A549 (cell line): ENCODE measurements around the gene ATXN7. TPM values are rescaled to one million over a fixed set of nuclear protein-coding genes. Genes with fewer than 3 reads are reported as not detected.

Source experiments
- ATAC-seq, 2 experiments: fragments of 200-7000 bp in 1 of 2; fragments of >200 bp in 1 of 2; cut with Nextera tagmentation in 1 of 2; cut with Tn5 transposase in 1 of 2; 3 replicates each; pipeline versions ENCODE4 v1.8.0 to v1.9.1; 2018 to 2020; ENCODE audit warnings: mild to moderate bottlenecking in 1 of 2, moderate library complexity in 1 of 2
- CTCF ChIA-PET: fragments of 300-600 bp; sonication (Branson Sonifier 250); formaldehyde crosslinking; extraction: SDS; loops from one replicate; lab custom pipeline; 2021; ENCODE audit warnings: antibody characterized with exemption, inconsistent platforms; lab: Yijun Ruan, JAX
- POLR2A ChIA-PET: fragments of 350-600 bp; formaldehyde crosslinking; extraction: SDS; loops from one replicate; lab custom pipeline; 2021; ENCODE audit warnings: antibody characterized with exemption, inconsistent platforms; lab: Yijun Ruan, JAX
- DNase-seq, 2 experiments: peaks; one replicate each; pipeline versions ENCODE4 v3.0.0 to v3.0.0-alpha.2; 2011 to 2016; ENCODE audit warnings: low read depth in 1 of 2, low spot score in 1 of 2
- FAIRE-seq: peaks from 2 replicates; lab custom pipeline; 2011; peaks lifted over from hg19 to GRCh38; lab: Jason Lieb, UNC
- H3K27ac ChIP-seq, 2 experiments: fragments of >200 bp; sonication (Bioruptor Twin); formaldehyde crosslinking; 3 replicates each; pipeline ENCODE4 v1.5.1; 2016 to 2017
- H3K4me1 ChIP-seq: fragments of >200 bp; sonication (Bioruptor Twin); formaldehyde crosslinking; 3 replicates; pipeline ENCODE4 v1.6.1; 2016
- H3K4me2 ChIP-seq: fragments of >200 bp; sonication (Bioruptor Twin); formaldehyde crosslinking; 3 replicates; pipeline ENCODE4 v1.6.1; 2016
- H3K4me3 ChIP-seq: fragments of >200 bp; sonication (Bioruptor Twin); formaldehyde crosslinking; 3 replicates; pipeline ENCODE4 v1.5.1; 2016
- H3K9me3 ChIP-seq: fragments of >200 bp; sonication (Bioruptor Twin); formaldehyde crosslinking; 3 replicates; pipeline ENCODE4 v1.6.1; 2016
- ATOH8 ChIP-seq: fragments of 250-450 bp; sonication (Bioruptor Pico); IDR thresholded peaks from 2 replicates; pipeline ENCODE4 v1.5.0; 2020; ENCODE audit warnings: low read depth, mild to moderate bottlenecking, moderate library complexity
- CBX2 ChIP-seq: fragments of 200-600 bp; sonication (generic); IDR thresholded peaks from 2 replicates; pipeline ENCODE4 v1.6.1; 2016; ENCODE audit warnings: low read depth, mild to moderate bottlenecking, borderline replicate concordance
- CBX8 ChIP-seq: fragments of 200-600 bp; sonication (generic); IDR thresholded peaks from 2 replicates; pipeline ENCODE4 v1.6.1; 2016
- CEBPB ChIP-seq, 2 experiments: fragments of >200 bp in 1 of 2; sonication (Bioruptor Twin) in 1 of 2; formaldehyde crosslinking in 1 of 2; IDR thresholded peaks; 2 replicates each; pipeline ENCODE4 v1.6.1; 2012 to 2016
- CHD2 ChIP-seq: fragments of 150-350 bp; IDR thresholded peaks from 2 replicates; pipeline ENCODE4 v1.6.1; 2014; ENCODE audit warnings: low read length; ENCODE audit not compliant: partially characterized antibody
- CHD4 ChIP-seq: fragments of 200-600 bp; sonication (generic); IDR thresholded peaks from 2 replicates; pipeline ENCODE4 v1.6.1; 2016; ENCODE audit warnings: antibody characterized with exemption, mild to moderate bottlenecking, borderline replicate concordance
- CTCF ChIP-seq: fragments of >200 bp; sonication (Bioruptor Twin); formaldehyde crosslinking; IDR thresholded peaks from 3 replicates; pipeline ENCODE4 v1.5.1; 2016
- E2F6 ChIP-seq: IDR thresholded peaks from 2 replicates; pipeline ENCODE4 v1.6.1; 2012; ENCODE audit warnings: low read depth, borderline replicate concordance
- EHF ChIP-seq: fragments of 250-450 bp; sonication (Bioruptor Pico); IDR thresholded peaks from 2 replicates; pipeline ENCODE4 v1.5.0; 2020; ENCODE audit warnings: mild to moderate bottlenecking
- EHMT2 ChIP-seq: fragments of 200-600 bp; sonication (generic); IDR thresholded peaks from 2 replicates; pipeline ENCODE4 v1.6.1; 2016; ENCODE audit warnings: antibody characterized with exemption, low read depth, mild to moderate bottlenecking, moderate library complexity
- ELK1 ChIP-seq: fragments of 150-350 bp; IDR thresholded peaks from 2 replicates; pipeline ENCODE4 v1.6.1; 2014; ENCODE audit warnings: low read depth, mild to moderate bottlenecking, low read length
- FOSB ChIP-seq: fragments of 250-450 bp; sonication (Bioruptor Pico); IDR thresholded peaks from 2 replicates; pipeline ENCODE4 v1.5.0; 2020; ENCODE audit warnings: mild to moderate bottlenecking, moderate library complexity
- FOXS1 ChIP-seq: fragments of 250-450 bp; sonication (Bioruptor Pico); IDR thresholded peaks from 2 replicates; pipeline ENCODE4 v1.5.0; 2020; ENCODE audit warnings: mild to moderate bottlenecking, moderate library complexity
- HEYL ChIP-seq: fragments of 250-450 bp; sonication (Bioruptor Pico); IDR thresholded peaks from 2 replicates; pipeline ENCODE4 v1.8.0; 2021; ENCODE audit warnings: mild to moderate bottlenecking, moderate library complexity
- HOXB5 ChIP-seq: fragments of 250-450 bp; sonication (Bioruptor Pico); IDR thresholded peaks from 2 replicates; pipeline ENCODE4 v1.5.0; 2020; ENCODE audit warnings: mild to moderate bottlenecking, moderate library complexity
- JUNB ChIP-seq: fragments of >200 bp; sonication (Bioruptor Twin); formaldehyde crosslinking; IDR thresholded peaks from 2 replicates; pipeline ENCODE4 v1.6.1; 2016
- MAZ ChIP-seq: fragments of 150-350 bp; IDR thresholded peaks from 2 replicates; pipeline ENCODE4 v1.6.1; 2014; ENCODE audit warnings: antibody characterized with exemption, low read depth, low read length, borderline replicate concordance
- MYC ChIP-seq: IDR thresholded peaks from 2 replicates; pipeline ENCODE4 v1.6.1; 2012; ENCODE audit warnings: mild to moderate bottlenecking, inconsistent platforms, low read length, improper control_type of control experiment, borderline replicate concordance
- PHF8 ChIP-seq: fragments of 200-600 bp; sonication (generic); IDR thresholded peaks from 2 replicates; pipeline ENCODE4 v1.6.1; 2016; ENCODE audit warnings: low read depth, mild to moderate bottlenecking, antibody characterized with exemption, moderate library complexity, borderline replicate concordance
- POLR2A ChIP-seq: IDR thresholded peaks from 2 replicates; pipeline ENCODE4 v1.6.1; 2012; ENCODE audit warnings: mild to moderate bottlenecking, low read length
- RNF2 ChIP-seq: fragments of 200-600 bp; sonication (generic); IDR thresholded peaks from 2 replicates; pipeline ENCODE4 v1.6.1; 2016; ENCODE audit warnings: low read depth, mild to moderate bottlenecking, antibody characterized with exemption, moderate library complexity, borderline replicate concordance
- SMC3 ChIP-seq: fragments of >200 bp; sonication (Bioruptor Twin); formaldehyde crosslinking; IDR thresholded peaks from 3 replicates; pipeline ENCODE4 v1.6.1; 2018; ENCODE audit warnings: inconsistent platforms
- TFCP2L1 ChIP-seq: fragments of 250-450 bp; sonication (Bioruptor Pico); IDR thresholded peaks from 2 replicates; pipeline ENCODE4 v1.5.0; 2021; ENCODE audit warnings: mild to moderate bottlenecking
- TP53 ChIP-seq: fragments of 250-450 bp; sonication (Bioruptor Pico); IDR thresholded peaks from 2 replicates; pipeline ENCODE4 v1.5.0; 2021; ENCODE audit warnings: mild to moderate bottlenecking, moderate library complexity
- WGBS: methylation state at CpG from one replicate; pipeline ENCODE4 v1.1.6; 2017; ENCODE audit errors: missing lambda C conversion rate; 5-methylcytosine and 5-hydroxymethylcytosine counted together
- polyA plus RNA-seq, 4 experiments: library from polyadenylated mRNA; depleted of rRNA in 3 of 4; stranded (reverse); fragments of >200 nt; fragmentation: RNase III in 1 of 4; extraction: RNeasy Plus Mini Kit Qiagen cat#74134 plus additional on column Dnase treatment in 1 of 4; gene quantifications; 2 replicates in 3 of 4; 3 replicates in 1 of 4; pipeline ENCODE4 v1.2.3, GENCODE V29; 2011 to 2017

ATXN7 gene
- polyA plus RNA-seq, 2 of the 4 experiments (the other 2 are of a cell fraction), result 5.4 to 7.3 TPM

GRCh38 chr3:64019879-64020278 is 156.2 kb downstream of the ATXN7 start:
- ChIA-PET POLR2A (no interaction called here), CTCF (interaction anchor here (1.2 to 1.5 kb wide), 3 partner anchors 11 to 466 kb away, joined by 3 to 4 read pairs (median 3); no protein-coding TSS in a partner anchor)
- FAIRE-seq (no peak), ATAC-seq (no peak), DNase-seq (no peak)
- no peaks in the 10 kb centered on the region for H3K9me3 ChIP-seq
- H3K27ac ChIP-seq, result no peak overlapping the region
- H3K4me3 ChIP-seq, result no peak overlapping the region
- TF ChIP-seq POLR2A (no peak), CHD2 (no peak), MYC (no peak), CTCF (no peak), E2F6 (no peak), HOXB5 (CRISPR knock-in tag) (no peak), PHF8 (no peak), RNF2 (no peak), ATOH8 (CRISPR knock-in tag) (no peak), EHMT2 (no peak), SMC3 (no peak), ELK1 (no peak), FOSB (CRISPR knock-in tag) (no peak), CEBPB (IDR thresholded peaks at IDR 0.05) (no peak), CHD4 (no peak), JUNB (no peak), CBX8 (no peak), TP53 (CRISPR knock-in tag) (no peak)
- WGBS, result 79% methylated on average over 2 of the region's 2 CpGs
- peaks cover 10% of the 10 kb centered on the region; the same call in 2 of the 3 replicates for H3K4me1 ChIP-seq
- no peak overlapping the region for H3K4me2 ChIP-seq

GRCh38 chr3:64021922-64022321 is 158.3 kb downstream of the ATXN7 start:
- no peak for ATAC-seq
- Histone ChIP-seq H3K4me2 (peak overlapping the region; percentile 88), H3K9me3 (no peaks in the 10 kb centered on the region), H3K4me1 (peaks cover 10% of the 10 kb centered on the region; the same call in 2 of the 3 replicates), H3K27ac (no peak overlapping the region; a peak in 1 of 6 replicates), H3K4me3 (peak overlapping the region; percentile 92)
- ChIA-PET POLR2A (no interaction called here), CTCF (interaction anchor here (1.9 to 3.3 kb wide), 3 partner anchors 8 to 202 kb away, joined by 5 to 15 read pairs (median 8); no protein-coding TSS in a partner anchor)
- DNase-seq, result no peak
- TF ChIP-seq MAZ (no peak), CHD4 (no peak), EHF (no peak), HEYL (CRISPR knock-in tag) (no peak), TFCP2L1 (no peak), FOXS1 (CRISPR knock-in tag) (no peak), CBX2 (no peak)
- no peak for FAIRE-seq
- WGBS, result 74% methylated on average over 6 of the region's 6 CpGs
